Progenitor cell of endocrine pancreas (in vitro differentiated cells): ENCODE measurements around the gene FSTL4. TPM values are rescaled to one million over a fixed set of nuclear protein-coding genes. Genes with fewer than 3 reads are reported as not detected.

Experiments
- DNase-seq: peaks from one replicate; pipeline ENCODE4 v3.0.0; 2021; ENCODE audit warnings: low spot score; ENCODE audit not compliant: unreplicated experiment
- H3K27ac Mint-ChIP-seq: 2 replicates; pipeline ENCODE4 v1.8.0; 2021; ENCODE audit warnings: mild to moderate bottlenecking, moderate library complexity, mixed read lengths
- H3K27me3 Mint-ChIP-seq: 2 replicates; pipeline ENCODE4 v1.8.0; 2021; ENCODE audit warnings: mixed read lengths
- H3K36me3 Mint-ChIP-seq: 2 replicates; pipeline ENCODE4 v1.8.0; 2022; ENCODE audit warnings: mixed read lengths; ENCODE audit not compliant: insufficient read depth
- H3K4me1 Mint-ChIP-seq: 2 replicates; pipeline ENCODE4 v1.8.0; 2021; ENCODE audit warnings: low read depth, mixed read lengths
- H3K4me3 Mint-ChIP-seq: 2 replicates; pipeline ENCODE4 v1.8.0; 2021; ENCODE audit warnings: low read depth, mild to moderate bottlenecking, moderate library complexity, mixed read lengths
- H3K9me3 Mint-ChIP-seq: 2 replicates; pipeline ENCODE4 v1.8.0; 2021; ENCODE audit warnings: low read depth, mixed read lengths
- total RNA-seq: library from RNA; stranded (reverse); gene quantifications from 2 replicates; pipeline ENCODE4 v1.2.1, GENCODE V29; 2021
- TF ChIP-seq, protein P1 (sequence below): fragments of 200-600 bp; sonication (generic); IDR thresholded peaks from one replicate; pipeline ENCODE4 v1.5.0; 2021; ENCODE audit warnings: antibody characterized with exemption, mild to moderate bottlenecking; ENCODE audit not compliant: unreplicated experiment

FSTL4 gene
- total RNA-seq, 1 donor from 2014 or later: 2.4 TPM

DNA sequence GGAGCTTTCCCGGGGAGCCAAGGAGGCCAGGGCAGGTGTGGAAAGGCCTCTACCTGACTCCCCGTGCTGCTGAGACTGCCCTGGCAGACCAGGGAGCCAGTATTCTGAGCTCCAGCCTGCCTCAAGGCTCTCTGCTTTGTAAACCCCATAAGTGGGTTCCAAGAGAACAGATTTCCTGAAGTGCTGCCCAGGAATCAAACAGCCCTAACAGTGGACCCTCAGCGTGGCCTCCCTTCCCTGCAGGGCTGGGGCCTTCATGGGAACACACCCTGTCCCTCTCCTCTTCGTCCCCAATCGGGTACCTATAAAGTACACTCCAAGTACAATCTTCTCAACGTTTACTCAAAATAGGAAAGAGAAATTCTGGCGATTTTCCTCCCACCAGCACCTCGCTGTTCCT, 252.5 kb downstream of the FSTL4 start:
- no peak for DNase-seq
- H3K27me3 Mint-ChIP-seq: peaks cover 3% of the 10 kb centered on the region
- no peak overlapping the region for H3K27ac Mint-ChIP-seq
- no peaks in the 10 kb centered on the region for H3K36me3 Mint-ChIP-seq
- no peaks in the 10 kb centered on the region for H3K4me1 Mint-ChIP-seq
- H3K9me3 Mint-ChIP-seq: no peaks in the 10 kb centered on the region
- no peak overlapping the region for H3K4me3 Mint-ChIP-seq
- TF ChIP-seq, protein P1, sequence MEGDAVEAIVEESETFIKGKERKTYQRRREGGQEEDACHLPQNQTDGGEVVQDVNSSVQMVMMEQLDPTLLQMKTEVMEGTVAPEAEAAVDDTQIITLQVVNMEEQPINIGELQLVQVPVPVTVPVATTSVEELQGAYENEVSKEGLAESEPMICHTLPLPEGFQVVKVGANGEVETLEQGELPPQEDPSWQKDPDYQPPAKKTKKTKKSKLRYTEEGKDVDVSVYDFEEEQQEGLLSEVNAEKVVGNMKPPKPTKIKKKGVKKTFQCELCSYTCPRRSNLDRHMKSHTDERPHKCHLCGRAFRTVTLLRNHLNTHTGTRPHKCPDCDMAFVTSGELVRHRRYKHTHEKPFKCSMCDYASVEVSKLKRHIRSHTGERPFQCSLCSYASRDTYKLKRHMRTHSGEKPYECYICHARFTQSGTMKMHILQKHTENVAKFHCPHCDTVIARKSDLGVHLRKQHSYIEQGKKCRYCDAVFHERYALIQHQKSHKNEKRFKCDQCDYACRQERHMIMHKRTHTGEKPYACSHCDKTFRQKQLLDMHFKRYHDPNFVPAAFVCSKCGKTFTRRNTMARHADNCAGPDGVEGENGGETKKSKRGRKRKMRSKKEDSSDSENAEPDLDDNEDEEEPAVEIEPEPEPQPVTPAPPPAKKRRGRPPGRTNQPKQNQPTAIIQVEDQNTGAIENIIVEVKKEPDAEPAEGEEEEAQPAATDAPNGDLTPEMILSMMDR: no peak

DNA sequence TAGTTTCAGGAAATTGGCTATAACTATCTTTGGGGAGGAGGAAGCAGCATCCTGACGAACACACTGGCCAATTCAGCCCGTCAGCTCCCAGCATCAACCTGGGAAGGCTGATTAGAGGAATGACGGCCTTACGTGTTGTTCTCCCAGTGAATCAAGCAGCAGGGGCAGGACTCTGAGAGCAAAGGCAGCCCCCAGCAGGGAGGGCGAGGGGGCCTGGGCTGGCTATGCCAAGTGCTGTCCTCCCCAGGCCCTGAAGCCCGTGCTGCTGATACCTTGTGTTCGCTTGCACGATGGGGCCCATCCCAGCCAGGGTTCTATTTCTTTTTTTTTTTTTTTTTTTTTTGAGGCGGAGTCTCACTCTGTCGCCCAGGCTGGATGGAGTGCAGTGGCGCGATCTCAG, 254.1 kb downstream of the FSTL4 start:
- H3K4me1 Mint-ChIP-seq: no peaks in the 10 kb centered on the region
- TF ChIP-seq, protein P1: no peak
- peaks cover under 1% of the 10 kb centered on the region for H3K27me3 Mint-ChIP-seq
- no peaks in the 10 kb centered on the region for H3K9me3 Mint-ChIP-seq
- H3K4me3 Mint-ChIP-seq: no peak overlapping the region
- H3K27ac Mint-ChIP-seq: no peak overlapping the region
- no peak for DNase-seq
- no peaks in the 10 kb centered on the region for H3K36me3 Mint-ChIP-seq

DNA sequence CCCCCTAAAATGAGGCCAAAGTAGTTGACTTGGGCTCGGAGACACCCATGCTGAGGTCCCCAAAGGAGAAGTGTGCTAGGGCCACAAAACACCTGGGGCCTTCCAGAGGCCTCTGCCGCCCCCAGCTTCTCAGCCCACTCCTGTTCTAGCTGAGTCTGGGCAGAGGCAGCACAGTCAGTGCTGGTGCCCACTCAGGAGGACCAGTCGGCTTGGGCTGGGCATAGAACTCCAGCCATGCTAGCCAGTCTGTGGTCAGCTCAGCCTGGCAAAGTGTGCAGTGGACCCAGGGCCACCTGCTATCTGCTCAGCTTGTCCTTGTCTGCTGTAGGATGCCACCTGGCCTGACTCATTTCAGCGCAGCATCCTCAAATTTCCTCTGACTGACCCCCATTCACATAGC, 254.6 kb downstream of the FSTL4 start:
- no peak for DNase-seq
- Mint-ChIP-seq H3K36me3 (no peaks in the 10 kb centered on the region), H3K9me3 (no peaks in the 10 kb centered on the region), H3K4me3 (no peak overlapping the region), H3K4me1 (no peaks in the 10 kb centered on the region), H3K27me3 (no peaks in the 10 kb centered on the region), H3K27ac (no peak overlapping the region)
- TF ChIP-seq, protein P1: no peak

- no peak overlapping the region for H3K27ac Mint-ChIP-seq
- H3K36me3 Mint-ChIP-seq: no peaks in the 10 kb centered on the region
- no peaks in the 10 kb centered on the region for H3K4me1 Mint-ChIP-seq
- TF ChIP-seq, protein P1: no peak
- H3K9me3 Mint-ChIP-seq: no peaks in the 10 kb centered on the region
- no peak for DNase-seq
- no peaks in the 10 kb centered on the region for H3K27me3 Mint-ChIP-seq
- no peak overlapping the region for H3K4me3 Mint-ChIP-seq
These were observed 255.3 kb downstream of the FSTL4 start for GRCh38 chr5:133356984-133357421.

- Mint-ChIP-seq H3K4me1 (no peaks in the 10 kb centered on the region), H3K4me3 (no peak overlapping the region), H3K36me3 (no peaks in the 10 kb centered on the region), H3K27ac (no peak overlapping the region), H3K9me3 (no peaks in the 10 kb centered on the region), H3K27me3 (no peaks in the 10 kb centered on the region)
- TF ChIP-seq, protein P1: no peak
- DNase-seq: no peak
These were observed 255.9 kb downstream of the FSTL4 start for GRCh38 chr5:133356396-133356983.
